K562 (cell line): ENCODE results near the gene RNF41. TPM values are rescaled to one million over a fixed set of nuclear protein-coding genes. Genes with fewer than 3 reads are reported as not detected.

Experiments
- ATAC-seq: fragments of 200-7000 bp; cut with Tn5 transposase; 3 replicates; pipeline ENCODE4 v1.9.1; 2020; ENCODE audit warnings: moderate library complexity
- BruUV-seq: library from RNA; stranded (reverse); fragments of 400-500 nt; replicated peaks from 2 replicates; lab custom pipeline; 2021; lab: Mats Ljungman, UMichigan
- CTCF ChIA-PET: fragments of 300-600 bp; formaldehyde crosslinking; extraction: SDS; loops from one replicate; lab custom pipeline; 2021; ENCODE audit warnings: low intra/inter-chr PET ratio; lab: Yijun Ruan, JAX
- POLR2A ChIA-PET: fragments of 300-600, 350-650 bp; sonication (Branson Sonifier 250); formaldehyde crosslinking; extraction: SDS; loops from one replicate; lab custom pipeline; 2021; ENCODE audit warnings: antibody characterized with exemption, inconsistent platforms; lab: Yijun Ruan, JAX
- DNase-seq, 4 experiments: peaks; one replicate each; pipeline versions ENCODE4 v3.0.0 to v3.0.0-alpha.2; 2011 to 2018; ENCODE audit warnings: low spot score in 3 of 4, mixed read lengths in 3 of 4; ENCODE audit errors: extremely low read depth in 1 of 4
- FAIRE-seq: peaks from 2 replicates; lab custom pipeline; 2011; peaks lifted over from hg19 to GRCh38; lab: Jason Lieb, UNC
- H2AFZ ChIP-seq: 2 replicates; pipeline ENCODE4 v1.6.0; 2011; ENCODE audit warnings: low read depth, low read length, control low read depth, inconsistent platforms
- H3K27ac ChIP-seq: fragments of 200-600 bp; 3 replicates; pipeline ENCODE4 v1.8.0; 2011; ENCODE audit warnings: low read depth, mild to moderate bottlenecking, control low read depth, inconsistent platforms, low read length, moderate library complexity, mixed read lengths; ENCODE audit errors: extremely low read depth
- H3K27me3 ChIP-seq, 2 experiments: fragments of 300-600 bp in 1 of 2; 2 replicates in 1 of 2; 3 replicates in 1 of 2; pipeline versions ENCODE4 v1.6.0 to v1.8.0; 2011; ENCODE audit warnings: inconsistent platforms in 2 of 2, low read length in 2 of 2, mild to moderate bottlenecking in 1 of 2, mixed read lengths in 1 of 2, moderate library complexity in 1 of 2; ENCODE audit not compliant: control insufficient read depth in 2 of 2, insufficient read depth in 2 of 2
- H3K36me3 ChIP-seq: fragments of 300-600 bp; 3 replicates; pipeline ENCODE4 v1.8.0; 2011; ENCODE audit warnings: mild to moderate bottlenecking, low read length, inconsistent platforms; ENCODE audit not compliant: control insufficient read depth, insufficient read depth
- H3K4me1 ChIP-seq, 2 experiments: fragments of 200-600 bp in 1 of 2; replicated peaks in 1 of 2; 2 replicates in 1 of 2; 3 replicates in 1 of 2; pipeline versions ENCODE4 v1.5.1 to v1.8.0; 2011; ENCODE audit warnings: inconsistent platforms in 2 of 2, low read length in 2 of 2, mild to moderate bottlenecking in 1 of 2, mixed read lengths in 1 of 2, moderate library complexity in 1 of 2; ENCODE audit not compliant: control insufficient read depth in 2 of 2, insufficient read depth in 2 of 2
- H3K4me2 ChIP-seq: 2 replicates; pipeline ENCODE4 v1.6.1; 2011; ENCODE audit warnings: low read length, control low read depth, inconsistent platforms, mixed read lengths; ENCODE audit not compliant: insufficient read depth
- H3K4me3 ChIP-seq: fragments of 200-600 bp; sonication (generic), shearing (Covaris generic); 2 replicates; pipeline ENCODE4 v1.5.1; 2016; ENCODE audit warnings: control low read depth, inconsistent platforms
- H3K79me2 ChIP-seq: fragments of 200-600 bp; 3 replicates; pipeline ENCODE4 v1.8.0; 2011; ENCODE audit warnings: low read length, inconsistent platforms; ENCODE audit not compliant: control insufficient read depth, insufficient read depth
- H3K9ac ChIP-seq, 2 experiments: 2 replicates each; pipeline versions ENCODE4 v1.6.0 to v1.6.1; 2011; ENCODE audit warnings: low read depth in 2 of 2, low read length in 2 of 2, control low read depth in 1 of 2, inconsistent platforms in 1 of 2, mild to moderate bottlenecking in 1 of 2, mixed read lengths in 1 of 2; ENCODE audit not compliant: insufficient read depth in 1 of 2
- H3K9me1 ChIP-seq: one replicate; pipeline ENCODE4 v1.6.0; 2011; ENCODE audit warnings: inconsistent platforms, mild to moderate bottlenecking, low read length, moderate library complexity; ENCODE audit not compliant: control insufficient read depth, insufficient read depth
- H3K9me3 ChIP-seq: replicated peaks from 2 replicates; pipeline ENCODE4 v1.5.1; 2011; ENCODE audit warnings: low read depth, low read length, inconsistent platforms; ENCODE audit not compliant: control insufficient read depth, insufficient read depth
- H4K20me1 ChIP-seq: replicated peaks from 2 replicates; pipeline ENCODE4 v1.6.1; 2011; ENCODE audit warnings: low read length, inconsistent platforms, mixed read lengths; ENCODE audit not compliant: control insufficient read depth, insufficient read depth
- ADNP ChIP-seq: fragments of 200-800 bp; sonication (Bioruptor generic); IDR thresholded peaks from 2 replicates; pipeline ENCODE4 v1.6.1; 2016; ENCODE audit warnings: missing genetic modification characterization, missing compliant biosample characterization
- ATF1 ChIP-seq, 2 experiments: fragments of 450-650 bp in 1 of 2; IDR thresholded peaks; 2 replicates each; pipeline ENCODE4 v1.6.1; 2016; ENCODE audit warnings: missing compliant biosample characterization in 1 of 2, missing genetic modification characterization in 1 of 2
- ELK1 ChIP-seq: sonication (generic); formaldehyde crosslinking; IDR thresholded peaks from 2 replicates; pipeline ENCODE4 v1.8.1; 2022; ENCODE audit warnings: missing genetic modification reagents
- FOXP1 ChIP-seq: sonication (generic); formaldehyde crosslinking; IDR thresholded peaks from 2 replicates; pipeline ENCODE4 v1.8.0; 2022; ENCODE audit warnings: mild to moderate bottlenecking, missing genetic modification reagents
- HMGXB4 ChIP-seq: sonication (generic); formaldehyde crosslinking; IDR thresholded peaks from 2 replicates; pipeline ENCODE4 v1.8.1; 2023; ENCODE audit warnings: mild to moderate bottlenecking, missing genetic modification reagents
- KAT7 ChIP-seq: sonication (generic); formaldehyde crosslinking; IDR thresholded peaks from 2 replicates; pipeline ENCODE4 v1.8.0; 2022; ENCODE audit warnings: missing genetic modification reagents, mild to moderate bottlenecking, borderline replicate concordance
- MAZ ChIP-seq, 2 experiments: fragments of 450-650 bp in 1 of 2; sonication (generic) in 1 of 2; formaldehyde crosslinking; IDR thresholded peaks in 1 of 2; conservative IDR thresholded peaks in 1 of 2; 2 replicates each; pipeline versions ENCODE4 v1.4.0 to v1.5.0; 2020; ENCODE audit warnings: mild to moderate bottlenecking in 1 of 2, missing genetic modification reagents in 1 of 2
- POLR2B ChIP-seq: fragments of 450-650 bp; IDR thresholded peaks from 2 replicates; pipeline ENCODE4 v1.6.1; 2018; ENCODE audit warnings: low read depth; ENCODE audit not compliant: partially characterized antibody
- SIX5 ChIP-seq, 2 experiments: IDR thresholded peaks; 2 replicates each; pipeline ENCODE4 v1.6.1; 2011; ENCODE audit warnings: low read length in 2 of 2, borderline replicate concordance in 1 of 2, low read depth in 1 of 2, mild to moderate bottlenecking in 1 of 2, moderate library complexity in 1 of 2; ENCODE audit not compliant: insufficient read depth in 1 of 2
- SRSF1 ChIP-seq: fragments of 200-400 bp; formaldehyde crosslinking; IDR thresholded peaks from 2 replicates; pipeline ENCODE4 v1.6.1; 2017; ENCODE audit warnings: mild to moderate bottlenecking, low read depth, low read length, moderate library complexity
- VEZF1 ChIP-seq: fragments of 200-800 bp; sonication (Bioruptor generic); IDR thresholded peaks from 2 replicates; pipeline ENCODE4 v1.6.1; 2017; ENCODE audit warnings: missing genetic modification characterization, missing compliant biosample characterization
- ZBTB2 ChIP-seq: fragments of 450-650 bp; IDR thresholded peaks from 2 replicates; pipeline ENCODE4 v1.6.1; 2016; ENCODE audit warnings: antibody characterized with exemption
- ZNF764 ChIP-seq: fragments of 250-450 bp; sonication (Bioruptor Pico); IDR thresholded peaks from 2 replicates; pipeline ENCODE4 v1.4.0; 2020; ENCODE audit warnings: low read depth, mild to moderate bottlenecking, moderate library complexity
- WGBS: fragments of 100-300 bp; shearing (Covaris generic); methylation state at CpG from one replicate; pipeline ENCODE4 v1.1.6; 2016; ENCODE audit warnings: low coverage, mixed read lengths; ENCODE audit not compliant: insufficient coverage; ENCODE audit errors: missing lambda C conversion rate; 5-methylcytosine and 5-hydroxymethylcytosine counted together
- in situ Hi-C: fragments of 300-500 bp; cut with MboI; formaldehyde crosslinking; loops from 4 replicates; pipeline ENCODE4 v1.15.0; 2018; ENCODE audit warnings: inconsistent platforms, mixed read lengths
- intact Hi-C: fragments of 100-400 bp; cut with micrococcal nuclease; formaldehyde crosslinking; loops from 2 replicates; pipeline ENCODE4 v1.14.2; 2022
- polyA plus RNA-seq, 8 experiments: library from polyadenylated mRNA; depleted of rRNA in 4 of 8; stranded (reverse) in 5 of 8; unstranded in 3 of 8; fragments of >200 nt; fragmentation: Nextera tagmentation in 2 of 8; fragmentation: Illumina TruSeq in 1 of 8; extraction: Ambion mirVana in 2 of 8; extraction: Trizol in 1 of 8; gene quantifications; 2 replicates each; pipeline versions ENCODE4 v1.2.1 to v1.2.3, GENCODE V29; 2011 to 2014; ENCODE audit warnings: inconsistent platforms in 1 of 8, missing spikeins in 1 of 8
- total RNA-seq, 7 experiments: library from RNA; depleted of rRNA in 6 of 7; stranded (reverse); fragments of >200 nt in 6 of 7; fragmentation: Illumina TruSeq in 2 of 7; extraction: Trizol in 2 of 7; gene quantifications; 2 replicates each; pipeline versions ENCODE4 v1.2.1 to v1.2.3, GENCODE V29; 2011 to 2021; ENCODE audit warnings: low replicate concordance in 1 of 7

RNF41 gene
- total and polyA plus RNA-seq, 9 of the 15 experiments (the other 6 are each of a cell fraction or from before 2014, with no cell fraction given) = 28.2 to 46.8 (median 33.8) TPM

GRCh38 chr12:56189918-56190694 lies 31.6 kb downstream of the RNF41 start:
- in situ Hi-C loops (loop anchor here (5.0 kb wide), 3 partner anchors 63 to 277 kb away; partner anchors contain the start of genes ANKRD52, ESYT1 and SPRYD4), intact Hi-C loops (loop anchor here (1.0 to 5.0 kb wide), 4 partner anchors 64 to 143 kb away; partner anchors contain the start of gene CNPY2)
- peak; percentile 73 to 96 (median 77) for DNase-seq
- Histone ChIP-seq H3K9me1 (no peaks in the 10 kb centered on the region), H3K4me2 (peak overlapping the region; percentile 95), H3K36me3 (peaks cover 22% of the 10 kb centered on the region), H2AFZ (peak overlapping the region; percentile 98), H3K79me2 (peaks cover 39% of the 10 kb centered on the region), H3K27ac (peak overlapping the region; percentile 88), H4K20me1 (no peaks in the 10 kb centered on the region), H3K4me1 (peaks cover 4 to 16% of the 10 kb centered on the region in 2 experiments; a peak in 3 of 5 replicates), H3K9me3 (no peaks in the 10 kb centered on the region), H3K27me3 (no peaks in the 10 kb centered on the region), H3K4me3 (peak overlapping the region; percentile 85), H3K9ac (peak overlapping the region; percentile 84 to 90)
- peak; percentile 44 for FAIRE-seq
- ATAC-seq = peak; percentile 68
- POLR2A ChIA-PET = interaction anchor here (0.6 to 5.9 kb wide), 24 partner anchors 9 to 242 kb away, joined by 3 to 54 read pairs (median 4); partner anchors contain the start of genes COQ10A, ESYT1, MYL6 and RNF41
- no TSS peak for BruUV-seq
- CTCF ChIA-PET = interaction anchor here (0.6 to 2.9 kb wide), 10 partner anchors 15 to 1053 kb away, joined by 3 to 36 read pairs (median 7); partner anchors contain the start of genes ANKRD52, GDF11, NABP2 and RNF41
- 1% methylated on average over 38 of the region's 42 CpGs for WGBS
- peak; percentile 56 for TF ChIP-seq POLR2B
- peak in 1 of 2 experiments; percentile 63; a peak in 2 of 4 replicates for TF ChIP-seq MAZ (CRISPR knock-in tag; conservative IDR thresholded peaks at IDR 0.05 in 1 of 2, IDR thresholded peaks at IDR 0.05 in 1 of 2)
- TF ChIP-seq SIX5 (IDR thresholded peaks at IDR 0.05; ENCODE audit: borderline replicate concordance in 1 of 2, insufficient read depth in 1 of 2, low read depth in 1 of 2, low read length in 2 of 2) = no peak
- peak; percentile 98 for TF ChIP-seq ADNP
- no peak for TF ChIP-seq ATF1 (CRISPR knock-in tag; IDR thresholded peaks at IDR 0.05)
- TF ChIP-seq ATF1 (tag; IDR thresholded peaks at IDR 0.05) = peak; percentile 58
- peak; percentile 68; the same call in 1 of the 2 replicates for TF ChIP-seq ZBTB2
- TF ChIP-seq VEZF1 (CRISPR knock-in tag) = peak; percentile 31
- TF ChIP-seq HMGXB4 (CRISPR knock-in tag) = peak; percentile 78; the same call in 1 of the 2 replicates
- TF ChIP-seq FOXP1 (CRISPR knock-in tag) = peak; percentile 50; the same call in 1 of the 2 replicates
- no peak for TF ChIP-seq ELK1 (CRISPR knock-in tag)
- no peak for TF ChIP-seq SRSF1
- TF ChIP-seq ZNF764 (CRISPR knock-in tag) = peak; percentile 71; the same call in 1 of the 2 replicates
- peak; percentile 95; the same call in 1 of the 2 replicates for TF ChIP-seq KAT7 (CRISPR knock-in tag)
